ENCODE data around the gene ABCB1. TPM values are rescaled to one million over a fixed set of nuclear protein-coding genes. Genes with fewer than 3 reads are reported as not detected.

The ABCB1 gene
- total RNA-seq, 1 donor: 0.86 TPM

GRCh38 chr7:87548123-87548919 lies 52.4 kb downstream of the ABCB1 start:
- no peak for DNase-seq (ENCODE audit: low read depth)
- H3K4me3 ChIP-seq (ENCODE audit: low read depth, low read length): no peak overlapping the region
- TF ChIP-seq CTCF (IDR thresholded peaks at IDR 0.05; ENCODE audit: insufficient read depth, low read depth, low read length): no peak

GRCh38 chr7:87545760-87546159 lies 54.9 kb downstream of the ABCB1 start:
- no peak for DNase-seq (ENCODE audit: low read depth)
- no peak for TF ChIP-seq CTCF (IDR thresholded peaks at IDR 0.05; ENCODE audit: insufficient read depth, low read depth, low read length)
- H3K4me3 ChIP-seq (ENCODE audit: low read depth, low read length): no peak overlapping the region

- no peak overlapping the region for H3K4me3 ChIP-seq (ENCODE audit: low read depth, low read length)
- DNase-seq (ENCODE audit: low read depth): no peak
- no peak for TF ChIP-seq CTCF (IDR thresholded peaks at IDR 0.05; ENCODE audit: insufficient read depth, low read depth, low read length)
Measured at GRCh38 chr7:87543623-87544022, 57.1 kb downstream of the ABCB1 start.

GRCh38 chr7:87541648-87542047 lies 59.0 kb downstream of the ABCB1 start:
- no peak for DNase-seq (ENCODE audit: low read depth)
- TF ChIP-seq CTCF (IDR thresholded peaks at IDR 0.05; ENCODE audit: insufficient read depth, low read depth, low read length): no peak

GRCh38 chr7:87538052-87538451 lies 62.6 kb downstream of the ABCB1 start:
- DNase-seq (ENCODE audit: low read depth): no peak
- no peak overlapping the region for H3K4me3 ChIP-seq (ENCODE audit: low read depth, low read length)
- TF ChIP-seq CTCF (IDR thresholded peaks at IDR 0.05; ENCODE audit: insufficient read depth, low read depth, low read length): no peak

More at GRCh38 chr7:87541648-87542047, 59.0 kb downstream of the ABCB1 start:
- no peak overlapping the region for H3K4me3 ChIP-seq (ENCODE audit: low read depth, low read length)

- DNase-seq (ENCODE audit: low read depth): no peak
- no peak overlapping the region for H3K4me3 ChIP-seq (ENCODE audit: low read depth, low read length)
- TF ChIP-seq CTCF (IDR thresholded peaks at IDR 0.05; ENCODE audit: insufficient read depth, low read depth, low read length): no peak
Measured at GRCh38 chr7:87534072-87534471, 66.6 kb downstream of the ABCB1 start.

GRCh38 chr7:87530126-87530525 lies 70.6 kb downstream of the ABCB1 start:
- no peak for TF ChIP-seq CTCF (IDR thresholded peaks at IDR 0.05; ENCODE audit: insufficient read depth, low read depth, low read length)
- no peak overlapping the region for H3K4me3 ChIP-seq (ENCODE audit: low read depth, low read length)
- no peak for DNase-seq (ENCODE audit: low read depth)
